Pons (tissue), 1 donor: ENCODE results near the gene TBC1D1.

Experiments
- DNase-seq: peaks from one replicate; pipeline ENCODE4 v3.0.0-alpha.2; 2016; ENCODE audit warnings: low spot score

The TBC1D1 gene

DNA sequence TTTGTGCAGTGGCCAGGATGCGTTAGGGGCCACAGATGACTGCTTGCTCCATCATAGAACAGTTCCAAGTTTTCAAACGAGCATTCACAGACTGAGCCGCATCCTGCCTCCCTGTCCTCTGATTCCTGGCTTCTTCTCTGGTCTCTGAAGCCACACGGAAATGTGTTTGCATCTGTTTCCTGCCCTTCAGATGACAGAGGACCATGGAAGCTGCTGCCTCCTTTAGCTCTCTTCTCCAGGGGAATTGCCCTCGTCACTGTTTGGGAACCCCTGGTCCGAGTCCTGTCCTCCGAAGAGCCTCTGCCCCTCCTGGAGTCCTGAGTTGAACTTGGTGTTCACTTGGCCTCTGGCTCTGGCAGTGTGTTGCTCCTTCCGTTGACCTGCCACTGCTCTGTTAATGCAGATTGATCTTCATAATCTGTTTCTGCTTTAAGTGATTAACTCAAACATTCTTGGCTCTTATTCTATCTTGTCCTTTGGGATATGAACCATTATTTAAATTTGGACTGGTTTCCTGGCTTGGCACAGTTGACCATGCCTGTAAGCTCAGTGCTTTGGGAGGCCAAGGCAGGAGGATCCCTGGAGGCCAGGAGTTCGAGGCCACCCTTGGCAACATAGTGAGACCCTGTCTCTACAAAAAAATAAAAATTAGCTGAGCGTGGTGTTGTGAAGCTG lies 165.3 kb downstream of the TBC1D1 start:
- no peak for DNase-seq

DNA sequence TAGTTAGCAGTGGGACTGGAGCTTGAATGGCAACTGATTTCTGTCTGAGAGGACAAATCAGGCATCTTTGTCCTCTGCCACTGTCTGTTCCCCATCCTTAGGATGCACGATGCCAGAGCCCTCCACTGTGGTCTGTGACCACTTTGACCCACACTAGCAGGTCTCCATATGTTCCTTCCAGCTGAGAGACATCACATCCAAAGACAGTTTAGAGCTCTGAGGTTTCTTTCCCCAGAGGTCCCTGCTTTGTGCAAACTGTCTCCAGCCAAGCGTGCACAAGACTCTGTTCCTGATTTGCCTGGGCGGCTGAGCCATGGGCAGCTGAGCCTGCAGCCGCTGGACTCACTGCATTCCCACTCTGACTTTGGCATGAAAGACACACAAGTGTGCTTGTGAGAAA lies 167.3 kb downstream of the TBC1D1 start:
- DNase-seq, result no peak

DNA sequence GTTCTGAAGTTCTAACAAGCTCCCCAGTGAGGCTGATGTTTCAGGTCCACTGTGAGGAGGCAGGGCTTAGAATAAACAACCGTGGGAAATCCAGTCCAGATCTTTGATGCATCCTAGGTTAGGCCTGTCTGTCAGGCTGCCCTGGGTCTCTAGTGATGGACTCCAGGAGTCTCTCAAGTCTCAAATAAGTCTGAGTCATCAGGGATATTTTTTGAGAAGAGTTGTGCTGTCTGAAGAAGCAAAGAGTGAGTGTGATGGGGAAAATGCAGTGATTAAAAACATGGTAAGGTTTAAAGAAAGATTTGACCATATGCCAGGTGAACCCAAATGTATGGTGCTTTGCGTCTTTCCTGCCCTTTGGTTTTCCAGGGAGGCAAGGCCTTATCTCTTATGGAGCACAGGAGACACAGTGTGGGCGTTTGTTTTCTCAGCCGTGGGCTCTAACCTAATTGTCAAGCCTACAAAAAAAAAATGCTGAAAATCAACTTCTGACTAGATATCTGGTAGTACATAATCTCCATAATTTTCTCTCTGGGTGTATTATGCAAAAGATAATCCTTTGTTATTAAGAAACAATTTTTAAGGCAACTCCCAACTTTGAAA lies 170.0 kb downstream of the TBC1D1 start:
- no peak for DNase-seq

DNA sequence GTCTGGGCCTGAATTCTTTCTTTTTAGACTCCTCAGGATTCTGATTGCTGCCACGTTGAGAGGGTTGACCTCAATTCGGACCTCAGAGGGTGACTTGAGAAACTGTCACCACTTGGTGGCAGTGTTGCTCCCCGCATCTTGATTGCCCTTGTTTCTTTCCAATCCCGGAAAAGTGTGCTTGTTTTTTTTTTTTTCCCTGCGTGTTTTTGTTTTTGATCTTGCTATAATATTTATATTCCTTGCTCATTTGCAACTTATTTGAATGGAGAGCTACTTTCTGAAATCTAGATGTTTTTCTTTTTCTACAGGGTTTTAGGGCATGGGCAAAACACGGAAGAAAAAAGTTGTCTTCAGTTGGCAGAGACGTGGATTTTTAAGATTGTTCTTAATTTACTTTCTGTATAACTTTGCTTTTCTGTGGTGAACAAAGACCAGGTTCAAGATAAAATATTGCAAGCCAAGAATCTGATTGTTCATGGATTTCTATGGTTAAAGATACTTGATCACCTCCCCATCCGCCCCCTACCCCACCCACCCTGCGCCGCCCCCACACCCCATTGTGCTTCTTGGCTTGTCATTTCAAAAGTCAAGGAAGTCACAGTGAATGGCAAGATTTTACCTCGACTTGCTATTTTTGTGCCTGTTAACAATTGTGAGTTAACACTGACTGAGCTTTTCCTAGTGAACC lies 171.3 kb downstream of the TBC1D1 start:
- DNase-seq, result peak; percentile 84

DNA sequence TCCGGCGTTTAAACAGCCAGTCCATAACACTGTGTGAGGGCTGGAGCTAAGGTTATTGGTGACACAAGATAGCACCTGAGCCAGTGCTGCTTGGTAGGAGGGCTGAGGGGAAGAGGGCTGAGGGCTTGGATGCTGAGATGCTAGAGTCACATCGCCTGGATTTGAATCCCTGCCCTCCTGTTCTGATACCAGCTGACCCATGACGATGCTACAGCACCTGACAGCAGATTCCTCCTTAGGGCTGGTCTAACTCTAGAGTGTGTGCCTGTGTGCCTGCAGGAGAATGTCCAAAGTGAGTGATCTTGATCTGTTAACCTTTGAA lies 171.9 kb downstream of the TBC1D1 start:
- no peak for DNase-seq

DNA sequence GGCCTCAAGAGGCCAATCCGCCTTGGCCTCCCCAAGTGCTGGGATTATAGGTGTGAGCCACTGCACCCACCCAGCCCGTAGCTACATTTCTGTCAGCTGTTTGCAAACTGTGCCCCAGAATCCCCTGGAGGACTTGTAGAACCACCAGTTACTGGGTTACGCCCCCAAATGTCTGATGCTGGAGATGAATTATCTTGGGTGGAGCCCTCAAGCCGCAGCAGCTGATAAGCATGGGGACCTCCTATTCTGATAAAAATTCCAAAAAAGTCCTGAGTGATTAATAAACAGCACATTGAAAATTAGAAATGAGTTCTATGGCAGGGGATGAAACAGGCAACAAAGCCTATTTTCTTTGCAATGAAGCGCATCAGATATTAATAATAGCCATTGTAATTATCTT lies 174.3 kb downstream of the TBC1D1 start:
- no peak for DNase-seq

DNA sequence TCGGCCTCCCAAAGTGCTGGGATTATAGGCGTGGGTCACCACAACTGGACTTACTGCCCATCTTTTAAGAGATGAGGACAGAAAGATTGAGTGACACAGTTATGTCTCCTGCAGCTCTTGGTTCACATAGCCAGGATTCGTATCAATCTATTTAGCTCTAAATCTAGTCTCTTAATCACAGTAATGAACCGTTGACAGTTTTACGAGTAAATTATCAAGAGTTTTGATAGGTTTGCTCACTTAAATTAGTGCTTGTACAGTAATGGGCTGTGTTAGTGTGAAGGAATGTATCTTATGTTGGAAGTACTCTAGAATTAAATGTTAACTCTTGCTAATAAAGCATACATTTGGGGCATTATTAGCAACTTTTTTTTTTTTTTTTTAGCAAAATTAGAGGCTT lies 175.0 kb downstream of the TBC1D1 start:
- DNase-seq, result no peak

DNA sequence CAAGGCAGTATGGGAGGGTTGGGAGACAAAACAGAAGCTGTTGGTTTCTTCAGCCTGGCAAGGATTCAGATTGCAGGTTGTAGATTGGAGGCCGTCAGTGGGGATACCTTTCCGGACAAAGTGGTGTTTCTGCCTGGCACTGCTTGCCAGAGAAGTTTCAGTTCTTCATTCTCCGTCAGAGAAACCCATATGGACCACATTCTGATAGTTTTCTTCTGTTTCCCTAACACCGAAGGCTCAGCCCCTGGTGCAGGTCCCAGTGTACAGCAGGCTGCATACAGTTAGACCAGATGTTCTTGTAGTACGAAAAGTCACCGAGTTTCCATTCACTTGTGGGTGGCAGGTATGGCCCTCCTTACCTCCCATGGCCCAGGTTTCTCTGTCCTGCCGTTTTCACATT lies 176.6 kb downstream of the TBC1D1 start:
- DNase-seq, result no peak

DNA sequence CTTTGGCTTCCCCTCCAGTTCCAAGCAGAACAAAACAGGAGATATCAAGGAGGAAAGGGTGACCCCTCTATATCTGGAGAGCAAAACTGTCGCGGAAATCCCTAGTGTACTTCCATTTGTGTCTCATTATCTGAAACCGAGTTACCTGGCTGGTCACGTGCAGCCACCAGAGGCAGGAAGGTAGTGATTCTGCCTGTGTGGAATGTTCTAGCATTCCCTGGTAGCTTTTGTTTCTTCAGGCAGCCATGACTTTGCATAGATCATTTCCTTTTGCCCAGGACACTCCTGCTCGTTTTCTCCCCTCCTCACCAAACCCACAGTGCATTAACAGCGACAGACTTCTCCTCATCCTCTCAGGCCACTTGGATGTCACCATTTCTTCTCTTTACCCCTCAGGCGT lies 177.2 kb downstream of the TBC1D1 start:
- no peak for DNase-seq

DNA sequence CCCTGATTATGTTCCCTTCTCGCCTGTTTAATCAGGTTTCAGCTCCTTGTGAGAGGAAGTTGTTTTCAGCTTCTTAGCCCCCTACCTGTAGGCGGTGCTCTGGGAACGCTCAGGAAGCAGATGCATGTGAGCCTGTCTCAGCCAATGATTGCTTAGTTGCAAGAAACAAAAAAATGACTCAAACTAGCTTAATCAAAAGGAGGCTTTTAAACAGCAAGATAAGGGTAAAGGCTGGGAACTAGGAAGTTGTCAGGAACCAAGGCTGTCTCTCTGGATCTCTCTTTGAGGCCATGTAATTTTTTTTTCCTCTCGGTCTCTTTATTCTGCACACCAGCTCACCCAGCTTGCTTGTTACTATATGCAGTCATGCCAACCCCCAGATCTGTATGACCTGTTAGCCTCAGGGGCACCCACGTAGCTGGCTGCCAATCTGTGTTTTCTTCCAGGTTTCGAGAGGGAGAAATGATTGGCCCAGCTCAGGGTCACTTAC lies 178.4 kb downstream of the TBC1D1 start:
- peak; percentile 73 for DNase-seq

DNA sequence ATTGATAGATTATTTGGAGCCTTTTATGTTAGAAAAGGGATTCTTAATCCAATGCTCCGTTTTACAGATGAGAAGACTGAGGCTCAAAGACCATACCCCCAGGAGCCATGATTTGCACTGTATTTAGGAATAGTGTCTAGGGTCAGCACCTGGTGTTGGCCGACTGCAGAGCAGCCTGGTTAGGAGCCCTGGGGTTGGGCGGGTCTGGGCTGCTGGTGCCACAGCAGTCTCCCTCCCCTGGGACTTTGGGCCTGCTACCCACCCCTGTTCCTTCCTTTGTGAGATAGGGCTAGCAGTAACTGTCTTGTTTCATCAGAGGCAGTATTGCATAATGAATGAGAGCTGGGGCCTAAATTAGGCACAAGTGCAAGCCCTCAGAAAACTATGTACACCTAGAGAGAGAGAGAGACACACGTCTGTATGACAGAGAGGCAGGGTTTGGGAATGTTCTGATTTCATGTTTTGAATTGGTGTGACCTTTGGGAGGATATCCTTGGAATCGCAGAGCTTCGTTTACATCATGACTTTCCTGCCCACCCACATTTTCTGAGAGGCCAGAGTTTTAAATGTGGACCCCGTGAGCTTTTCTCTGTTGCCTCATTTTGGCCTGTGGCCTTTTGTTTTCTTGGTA lies 181.0 kb downstream of the TBC1D1 start:
- DNase-seq, result no peak

DNA sequence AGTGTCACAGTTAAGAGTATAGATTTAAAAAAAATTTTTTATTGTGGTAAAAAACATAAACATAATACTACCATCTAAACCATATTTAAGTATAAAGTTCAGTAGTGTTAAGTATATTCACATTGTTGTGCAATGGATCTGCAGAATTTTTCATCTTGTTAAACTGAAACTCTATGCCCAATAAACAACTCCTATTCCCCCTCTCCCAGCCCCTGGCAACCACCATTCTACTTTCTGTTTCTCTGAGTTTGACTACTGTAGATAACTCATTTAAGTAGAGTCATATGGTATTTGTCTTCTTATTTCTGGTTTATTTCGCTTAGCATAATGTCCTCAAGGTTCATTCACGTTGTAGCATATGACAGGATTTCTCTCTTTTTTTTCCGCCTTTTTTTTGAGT lies 181.7 kb downstream of the TBC1D1 start:
- DNase-seq, result no peak

DNA sequence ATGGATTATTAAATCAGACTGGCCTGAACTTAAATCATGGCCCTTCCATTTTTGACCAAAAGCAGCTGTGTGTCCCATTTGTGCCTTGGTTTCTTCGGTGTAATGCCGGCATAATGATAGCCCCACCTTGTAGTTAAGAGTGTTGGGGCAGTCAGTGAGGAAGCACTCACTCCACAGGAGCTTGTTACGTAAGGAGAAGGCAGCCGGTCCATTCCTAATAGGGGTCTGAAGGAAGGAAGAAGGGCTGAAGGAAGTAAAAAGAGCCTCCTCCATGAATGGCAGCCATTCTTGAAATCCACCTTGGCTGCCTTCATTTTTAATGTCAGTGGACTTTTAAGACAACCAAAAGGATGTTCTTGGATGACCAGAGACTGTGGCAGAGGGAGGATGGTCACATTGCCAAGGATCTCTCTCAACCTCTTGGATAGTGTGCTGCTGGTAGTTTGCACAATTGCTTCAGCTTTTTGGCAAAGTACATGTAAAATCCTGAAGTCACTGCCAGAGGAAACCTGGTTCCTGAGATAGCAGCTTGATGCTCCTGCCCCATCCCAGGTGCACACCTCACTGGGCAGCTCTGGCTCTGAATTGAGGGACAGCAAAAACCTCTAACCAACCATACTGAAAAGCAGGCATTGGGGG lies 182.8 kb downstream of the TBC1D1 start:
- no peak for DNase-seq

DNA sequence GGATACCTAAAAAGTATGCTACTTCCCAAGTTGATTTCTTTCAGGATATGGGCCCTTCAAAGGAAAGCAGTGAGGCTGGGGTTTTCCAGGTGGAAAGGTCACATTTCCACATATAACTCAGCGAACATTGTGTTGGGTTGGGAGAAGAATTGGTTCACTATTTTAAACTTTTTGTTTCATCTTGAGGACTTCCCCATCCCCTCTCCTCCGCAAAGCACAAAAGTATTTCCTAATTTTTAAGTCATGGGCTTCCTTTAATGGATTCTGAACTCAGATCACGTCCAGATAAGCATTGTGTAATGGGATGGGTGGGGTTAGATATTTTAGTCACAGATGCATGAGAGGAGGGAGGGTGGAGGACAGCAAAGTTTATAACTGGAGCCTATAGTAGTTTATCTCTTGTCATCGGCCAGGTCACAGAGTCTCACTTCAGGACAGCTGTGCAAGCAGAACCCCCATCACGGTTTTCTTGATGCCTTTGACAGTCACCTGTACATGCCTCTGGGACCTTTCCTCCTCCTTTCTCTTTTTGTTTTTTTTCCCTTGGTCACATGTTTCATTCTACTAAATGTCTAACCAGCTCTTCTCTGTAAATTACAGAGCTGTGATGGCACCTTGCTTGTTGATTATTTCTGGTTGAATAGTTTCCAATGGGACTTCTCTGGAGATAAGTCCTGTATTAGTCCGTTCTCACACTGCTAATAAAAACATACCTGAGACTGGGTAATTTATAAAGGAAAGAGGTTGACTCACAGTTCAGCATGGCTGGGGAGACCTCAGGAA lies 184.7 kb downstream of the TBC1D1 start:
- DNase-seq, result peak; percentile 75

DNA sequence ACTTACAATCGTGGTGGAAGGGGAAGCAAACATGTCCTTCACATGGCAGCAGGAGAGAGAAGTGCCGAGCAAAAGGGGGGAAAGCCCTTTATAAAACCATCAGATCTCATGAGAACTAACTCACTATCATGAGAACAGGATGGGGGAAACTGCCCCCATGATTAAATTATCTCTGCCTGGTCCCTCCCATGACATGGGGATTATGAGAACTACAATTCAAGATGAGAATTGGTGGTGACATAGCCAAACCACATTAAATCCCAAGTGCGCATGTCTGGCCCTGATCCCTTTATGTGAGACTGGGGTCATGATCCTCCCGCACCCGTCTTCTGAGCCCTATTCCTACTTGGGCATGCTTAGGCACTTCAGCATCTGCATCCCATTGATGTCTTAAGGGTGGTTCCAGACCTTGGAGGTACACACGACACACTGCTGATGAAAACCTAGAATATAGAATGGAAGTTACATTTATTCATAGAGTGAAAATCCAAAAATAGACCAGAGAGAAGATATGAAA lies 185.3 kb downstream of the TBC1D1 start:
- no peak for DNase-seq

DNA sequence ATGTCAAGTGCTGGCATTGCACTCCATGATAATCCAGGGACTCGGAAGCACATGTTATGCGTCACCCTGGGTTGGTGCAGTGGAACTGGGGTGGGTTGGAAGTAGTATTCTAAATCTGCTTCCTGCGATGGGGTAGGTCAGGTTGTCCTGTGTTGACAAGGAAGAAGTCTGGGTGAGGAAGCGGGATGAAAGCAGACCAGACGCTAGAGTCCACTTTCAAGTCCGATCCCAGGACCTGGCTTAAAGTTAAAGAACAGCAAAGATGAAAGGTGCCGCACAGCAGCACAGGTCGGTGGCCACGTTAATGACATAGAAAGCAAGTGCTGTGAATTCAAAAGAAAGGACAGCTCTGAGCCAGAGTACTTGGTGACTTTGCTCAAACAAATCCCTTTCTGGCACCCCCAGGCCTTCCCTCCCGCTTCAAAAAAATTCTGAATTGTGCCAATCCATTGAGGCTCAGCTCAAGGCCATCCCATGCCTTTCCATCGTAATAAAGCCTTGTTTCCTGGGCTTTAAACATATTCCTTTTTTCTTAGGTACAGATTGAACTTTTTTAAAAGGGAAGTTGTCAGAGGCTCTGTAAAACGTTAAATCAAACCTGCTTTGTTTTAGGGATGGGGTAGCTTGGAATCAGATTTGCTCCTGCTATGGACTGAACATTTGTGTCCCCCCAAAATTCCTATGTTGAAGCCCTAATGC lies 187.1 kb downstream of the TBC1D1 start:
- DNase-seq, result no peak

DNA sequence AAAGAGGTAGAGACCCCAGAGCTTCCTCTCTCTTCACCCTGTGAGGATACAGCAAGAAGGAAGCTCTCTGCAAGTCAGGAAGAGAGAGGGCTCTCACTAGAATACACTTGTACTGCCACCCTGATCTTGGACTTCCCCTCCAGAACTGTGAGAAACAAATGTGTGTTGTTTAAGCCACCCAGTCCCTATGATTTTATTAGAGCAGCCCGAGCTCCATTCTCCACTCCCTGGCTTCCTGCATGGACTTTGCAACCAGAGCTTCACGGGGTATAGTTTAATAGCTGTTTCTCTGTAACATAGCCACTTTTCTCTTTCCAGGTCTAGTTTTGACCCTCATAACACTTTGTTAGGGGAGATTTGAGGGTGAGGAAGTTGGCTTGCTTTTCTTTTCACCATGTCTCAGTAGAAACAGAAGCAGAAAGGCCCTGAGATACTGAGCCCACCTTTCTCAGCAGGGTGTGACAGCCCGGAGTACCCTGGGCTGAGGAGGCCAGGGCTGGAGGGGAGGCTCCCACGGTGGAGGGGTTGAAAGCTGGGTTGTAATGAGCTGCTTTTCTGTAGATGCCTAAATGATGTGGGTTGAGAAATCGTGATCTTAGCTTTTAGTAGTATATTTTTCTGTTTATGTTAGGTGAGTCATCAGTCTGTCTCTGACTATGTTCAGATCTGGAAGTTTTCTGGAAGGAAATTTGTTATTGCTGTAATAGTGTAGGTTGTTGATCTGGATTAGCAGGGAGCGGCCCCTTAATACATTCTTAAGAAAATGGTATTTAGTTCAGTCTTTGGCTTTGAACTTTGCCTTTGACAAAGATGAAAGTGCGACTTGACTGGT lies 187.9 kb downstream of the TBC1D1 start:
- DNase-seq, result peak; percentile 64

DNA sequence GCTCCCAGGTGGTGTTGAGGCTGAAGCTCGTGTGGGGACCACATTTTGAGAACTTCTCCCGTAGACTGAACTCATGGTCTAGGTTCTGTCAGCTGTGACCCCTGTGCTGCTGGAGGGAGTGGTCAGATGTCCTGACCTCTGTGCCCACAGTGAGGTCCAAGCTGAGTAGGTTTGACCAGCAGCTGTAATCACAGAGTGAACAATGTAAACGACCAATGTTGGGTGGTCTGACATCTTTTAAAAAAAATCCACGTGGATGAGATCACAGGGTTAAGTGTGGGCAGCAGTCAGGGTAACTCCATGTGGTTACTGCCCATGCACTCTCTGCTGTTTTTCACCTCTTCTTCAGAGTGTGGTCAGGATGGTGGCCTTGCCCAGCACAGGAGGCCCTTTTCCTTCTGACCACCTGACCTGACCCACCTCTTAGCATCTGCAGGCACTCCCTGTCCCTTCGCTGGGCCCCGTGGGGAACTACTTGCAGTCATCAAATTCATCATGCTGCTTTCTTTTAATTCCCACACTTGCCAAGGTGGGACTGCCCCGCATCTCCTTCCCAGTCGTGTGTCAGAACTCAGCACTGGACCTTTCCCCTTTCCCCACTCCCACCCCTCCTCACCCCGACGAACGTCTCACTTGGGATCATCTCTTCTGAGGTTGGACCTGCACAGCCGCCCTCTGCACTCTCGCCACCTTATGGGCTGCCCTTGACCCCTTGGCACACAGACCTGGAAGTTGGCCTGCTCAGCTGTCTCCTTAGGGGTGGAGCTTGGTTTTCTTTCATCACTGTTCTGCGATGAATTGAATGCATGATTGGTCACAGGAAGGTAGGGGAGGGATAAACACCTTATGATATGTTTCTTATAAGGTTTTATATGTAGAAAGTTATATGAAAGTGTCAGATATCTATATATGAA lies 189.4 kb downstream of the TBC1D1 start:
- no peak for DNase-seq

DNA sequence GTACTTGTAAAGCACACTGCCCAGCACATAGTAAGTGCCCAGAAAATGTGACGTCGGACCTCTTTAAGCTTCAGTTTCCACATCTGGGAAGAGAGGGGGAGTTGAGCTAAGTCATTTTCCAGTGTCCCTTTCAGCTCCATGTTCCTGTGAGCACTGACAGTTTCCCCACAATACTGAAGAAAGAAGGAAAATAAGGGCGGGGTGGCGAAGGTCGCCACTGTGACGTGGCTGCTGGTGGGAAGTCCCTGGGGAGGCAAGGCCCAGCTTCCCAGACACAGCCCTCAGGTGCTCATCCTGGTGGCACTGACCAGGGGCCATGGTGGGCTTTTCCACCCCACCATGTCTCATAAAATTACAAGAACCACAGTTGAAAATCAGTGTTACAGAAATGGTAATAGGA lies 191.1 kb downstream of the TBC1D1 start:
- no peak for DNase-seq
